Transverse colon (tissue), 4 donors: Measurements from ENCODE around the gene WSCD2. TPM values are rescaled to one million over a fixed set of nuclear protein-coding genes. Genes with fewer than 3 reads are reported as not detected.

Source experiments
- DNase-seq: peaks from one replicate; pipeline ENCODE4 v3.0.0-alpha.2; 2019
- H3K27ac ChIP-seq, 4 donors: fragments of 200-600 bp; sonication (generic); 2 replicates each; pipeline ENCODE4 v1.5.1; 2016 to 2018; ENCODE audit warnings: inconsistent platforms in 4 of 4
- H3K27me3 ChIP-seq: fragments of 200-600 bp; sonication (generic); 2 replicates; pipeline ENCODE4 v1.5.1; 2017; ENCODE audit warnings: inconsistent platforms
- H3K36me3 ChIP-seq, 4 donors: fragments of 200-600 bp; sonication (generic); 2 replicates each; pipeline ENCODE4 v1.5.1; 2017 to 2019; ENCODE audit warnings: inconsistent platforms in 4 of 4
- H3K4me1 ChIP-seq, 4 donors: fragments of 200-600 bp; sonication (generic); 2 replicates each; pipeline ENCODE4 v1.5.1; 2017 to 2020; ENCODE audit warnings: inconsistent platforms in 4 of 4
- H3K4me3 ChIP-seq, 4 donors: fragments of 200-600 bp; sonication (generic); 1 replicate in 1 of 4; 2 replicates in 3 of 4; pipeline versions ENCODE4 v1.5.1 to v1.6.1; 2017 to 2019; ENCODE audit warnings: inconsistent platforms in 4 of 4
- H3K9me3 ChIP-seq, 2 donors: fragments of 200-600 bp; sonication (generic); 2 replicates each; pipeline ENCODE4 v1.5.1; 2017 to 2019; ENCODE audit warnings: inconsistent platforms in 2 of 2
- EP300 ChIP-seq: sonication (generic); formaldehyde crosslinking; IDR thresholded peaks from one replicate; pipeline ENCODE4 v1.6.1; 2017; ENCODE audit warnings: antibody characterized with exemption, low read depth
- POLR2A ChIP-seq: fragments of 450-650 bp; IDR thresholded peaks from one replicate; pipeline ENCODE4 v1.6.1; 2016; ENCODE audit warnings: antibody characterized with exemption, mild to moderate bottlenecking, moderate library complexity
- POLR2AphosphoS5 ChIP-seq, 3 donors: sonication (generic); formaldehyde crosslinking; IDR thresholded peaks; one replicate each; pipeline ENCODE4 v1.6.1; 2016; ENCODE audit warnings: antibody characterized with exemption in 3 of 3
- WGBS, 2 donors: methylation state at CpG; one replicate each; pipeline ENCODE4 v1.1.5; 2018; ENCODE audit warnings: low coverage in 1 of 2; 5-methylcytosine and 5-hydroxymethylcytosine counted together
- in situ Hi-C, 4 donors: fragments of 200-750 bp; cut with MboI; loops; one replicate each; pipeline versions ENCODE4 v1.15.0 to v1.15.1; 2017; ENCODE audit warnings: low sequenced_read_pairs in 3 of 4, low pct_ligation_motif_present in 1 of 4, low pct_unique_long_range_greater_than_20kb in 1 of 4
- intact Hi-C: fragments of 100-400 bp; cut with DNase I; formaldehyde crosslinking; loops from one replicate; pipeline ENCODE4 v1.15.1; 2023; ENCODE audit warnings: low total_unique reads
- total RNA-seq, 4 donors: library from RNA; depleted of rRNA; stranded (reverse); fragments of >200 nt; gene quantifications; one replicate each; pipeline ENCODE4 v1.1.0, GENCODE V29; 2016
- TF ChIP-seq, protein P1 (sequence below), 5 experiments: fragments of 200-600 bp in 3 of 5; fragments of 450-650 bp in 2 of 5; sonication (generic) in 3 of 5; IDR thresholded peaks; 1 replicate in 2 of 5; 2 replicates in 3 of 5; pipeline ENCODE4 v1.5.1; 2016 to 2017; ENCODE audit warnings: antibody characterized with exemption in 5 of 5, inconsistent platforms in 3 of 5, mild to moderate bottlenecking in 2 of 5, moderate library complexity in 1 of 5

Gene WSCD2
- total RNA-seq, 4 donors from 2014 or later, result 0.16 to 46.6 (median 1.1) TPM; not detected in 1

DNA sequence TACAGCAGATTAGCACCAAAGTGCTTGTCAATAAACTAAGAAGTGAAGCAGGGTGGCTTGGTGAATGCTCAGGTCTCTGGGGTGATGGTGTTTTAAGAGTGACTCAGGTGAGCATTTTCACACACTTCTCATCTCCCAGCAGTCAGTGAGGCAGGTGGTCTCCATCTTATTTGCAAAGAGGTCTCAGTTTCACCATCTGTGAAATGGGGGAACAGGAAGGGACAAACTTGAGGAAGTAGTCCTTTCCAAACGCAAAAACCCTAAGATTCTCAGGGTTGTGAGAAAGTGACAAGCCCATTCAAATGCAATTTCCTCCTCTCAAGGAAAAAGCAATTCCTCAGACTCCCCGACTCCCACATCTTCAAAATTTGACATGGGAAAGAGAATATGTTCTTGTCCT lies 155.9 kb downstream of the WSCD2 start:
- intact Hi-C loops (no loop called here), in situ Hi-C loops (no loop called here)
- Histone ChIP-seq H3K4me1 (no peaks in the 10 kb centered on the region), H3K9me3 (no peaks in the 10 kb centered on the region), H3K4me3 (no peak overlapping the region), H3K36me3 (no peaks in the 10 kb centered on the region), H3K27me3 (no peaks in the 10 kb centered on the region), H3K27ac (no peak overlapping the region)
- WGBS, 2 donors, result 29 to 39% methylated on average over 1 to 2 of the region's 2 CpGs
- no peak for DNase-seq
- TF ChIP-seq POLR2A, result no peak
- no peak for TF ChIP-seq EP300
- TF ChIP-seq, protein P1, sequence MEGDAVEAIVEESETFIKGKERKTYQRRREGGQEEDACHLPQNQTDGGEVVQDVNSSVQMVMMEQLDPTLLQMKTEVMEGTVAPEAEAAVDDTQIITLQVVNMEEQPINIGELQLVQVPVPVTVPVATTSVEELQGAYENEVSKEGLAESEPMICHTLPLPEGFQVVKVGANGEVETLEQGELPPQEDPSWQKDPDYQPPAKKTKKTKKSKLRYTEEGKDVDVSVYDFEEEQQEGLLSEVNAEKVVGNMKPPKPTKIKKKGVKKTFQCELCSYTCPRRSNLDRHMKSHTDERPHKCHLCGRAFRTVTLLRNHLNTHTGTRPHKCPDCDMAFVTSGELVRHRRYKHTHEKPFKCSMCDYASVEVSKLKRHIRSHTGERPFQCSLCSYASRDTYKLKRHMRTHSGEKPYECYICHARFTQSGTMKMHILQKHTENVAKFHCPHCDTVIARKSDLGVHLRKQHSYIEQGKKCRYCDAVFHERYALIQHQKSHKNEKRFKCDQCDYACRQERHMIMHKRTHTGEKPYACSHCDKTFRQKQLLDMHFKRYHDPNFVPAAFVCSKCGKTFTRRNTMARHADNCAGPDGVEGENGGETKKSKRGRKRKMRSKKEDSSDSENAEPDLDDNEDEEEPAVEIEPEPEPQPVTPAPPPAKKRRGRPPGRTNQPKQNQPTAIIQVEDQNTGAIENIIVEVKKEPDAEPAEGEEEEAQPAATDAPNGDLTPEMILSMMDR (IDR thresholded peaks at IDR 0.05), result no peak
- no peak for TF ChIP-seq POLR2AphosphoS5 (IDR thresholded peaks at IDR 0.05)

GRCh38 chr12:108287227-108287626 lies 158.1 kb downstream of the WSCD2 start:
- Histone ChIP-seq H3K36me3 (no peaks in the 10 kb centered on the region), H3K4me1 (no peaks in the 10 kb centered on the region), H3K27ac (no peak overlapping the region), H3K27me3 (no peaks in the 10 kb centered on the region), H3K9me3 (no peaks in the 10 kb centered on the region), H3K4me3 (no peak overlapping the region)
- in situ Hi-C loops (no loop called here), intact Hi-C loops (no loop called here)
- TF ChIP-seq POLR2AphosphoS5 (IDR thresholded peaks at IDR 0.05) (no peak), POLR2A (no peak)
- TF ChIP-seq, protein P1 (IDR thresholded peaks at IDR 0.05), result no peak
- no peak for DNase-seq
- 88 to 93% methylated on average over 3 of the region's 3 CpGs for WGBS, 2 donors

DNA sequence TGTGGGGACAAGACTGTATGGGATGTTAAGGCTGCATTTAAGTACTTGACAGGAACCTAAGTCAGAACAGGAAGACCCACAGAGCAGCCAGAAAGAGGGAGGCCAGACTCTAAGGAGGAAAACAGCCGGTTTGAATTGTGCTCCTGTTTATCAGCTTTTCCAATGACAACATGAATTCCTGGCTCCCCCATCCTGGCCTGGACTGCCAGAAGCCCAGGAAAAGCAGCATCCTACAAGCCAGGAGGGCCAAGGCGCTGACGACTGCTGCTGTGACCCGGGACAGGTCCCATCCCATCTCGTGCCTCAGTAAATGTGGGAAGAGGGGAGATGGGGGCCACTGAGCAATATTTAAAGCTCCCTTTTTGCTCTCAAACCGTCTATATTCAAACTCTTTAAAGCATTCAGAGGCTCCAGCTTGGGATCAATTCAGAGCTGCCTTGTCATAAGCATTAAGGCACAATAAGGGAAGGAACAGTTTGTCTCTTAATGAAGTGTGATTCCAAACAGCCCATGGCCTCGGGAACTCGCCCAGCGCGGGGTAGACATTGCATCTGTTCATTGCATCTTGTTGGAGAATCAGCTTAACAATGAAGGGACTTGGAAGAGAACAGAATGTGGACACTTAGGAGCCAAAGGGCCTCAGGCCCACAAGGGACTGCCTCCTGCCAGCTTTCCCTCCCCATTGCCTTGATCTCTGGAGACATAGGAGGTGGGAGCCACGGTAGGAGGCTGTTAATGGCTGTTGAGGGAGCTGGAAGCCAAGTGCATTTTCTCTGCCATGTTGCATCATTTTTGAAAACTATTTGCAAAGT lies 160.5 kb downstream of the WSCD2 start:
- DNase-seq, result no peak
- Histone ChIP-seq H3K9me3 (no peaks in the 10 kb centered on the region), H3K36me3 (no peaks in the 10 kb centered on the region), H3K27me3 (no peaks in the 10 kb centered on the region), H3K27ac (peak overlapping the region in 2 of 4 donors; percentile 43 to 62), H3K4me3 (no peak overlapping the region), H3K4me1 (no peaks in the 10 kb centered on the region)
- 33 to 54% methylated on average over 1 to 11 of the region's 11 CpGs for WGBS, 2 donors
- in situ Hi-C loops (no loop called here), intact Hi-C loops (no loop called here)
- TF ChIP-seq EP300 (no peak), POLR2AphosphoS5 (IDR thresholded peaks at IDR 0.05) (no peak), POLR2A (no peak)
- TF ChIP-seq, protein P1 (IDR thresholded peaks at IDR 0.05), result no peak

- DNase-seq, result no peak
- 40 to 65% methylated on average over 2 to 8 of the region's 8 CpGs for WGBS, 2 donors
- intact Hi-C loops (no loop called here), in situ Hi-C loops (no loop called here)
- H3K4me3 ChIP-seq, result no peak overlapping the region
- no peak for TF ChIP-seq POLR2A
- TF ChIP-seq POLR2AphosphoS5 (IDR thresholded peaks at IDR 0.05), result no peak
- no peaks in the 10 kb centered on the region for H3K9me3 ChIP-seq
- H3K27me3 ChIP-seq, result no peaks in the 10 kb centered on the region
- H3K27ac ChIP-seq, result no peak overlapping the region
- H3K4me1 ChIP-seq, result no peaks in the 10 kb centered on the region
- H3K36me3 ChIP-seq, result no peaks in the 10 kb centered on the region
These were observed 166.6 kb downstream of the WSCD2 start for GRCh38 chr12:108295641-108296040.
